ENCODE data around the gene ZDHHC3. TPM values are rescaled to one million over a fixed set of nuclear protein-coding genes. Genes with fewer than 3 reads are reported as not detected.

Gene ZDHHC3
- total RNA-seq, 2 donors from 2014 or later: 20.5 to 50.5 TPM

- no peak for ATAC-seq (replicated peaks)
- no peak overlapping the region for H3K4me3 Mint-ChIP-seq
- H3K27me3 Mint-ChIP-seq: no peaks in the 10 kb centered on the region
- peaks cover 93% of the 10 kb centered on the region for H3K36me3 Mint-ChIP-seq (ENCODE audit: low read depth)
- H3K27ac Mint-ChIP-seq: no peak overlapping the region
- peaks cover 23% of the 10 kb centered on the region for H3K4me1 Mint-ChIP-seq
- H3K9me3 Mint-ChIP-seq: no peaks in the 10 kb centered on the region
These were observed 27.9 kb upstream of the ZDHHC3 start for GRCh38 chr3:45003859-45004258.

GRCh38 chr3:45003406-45003805 lies 27.4 kb upstream of the ZDHHC3 start:
- H3K9me3 Mint-ChIP-seq: no peaks in the 10 kb centered on the region
- no peak overlapping the region for H3K27ac Mint-ChIP-seq
- ATAC-seq (replicated peaks): no peak
- peaks cover 93% of the 10 kb centered on the region for H3K36me3 Mint-ChIP-seq (ENCODE audit: low read depth)
- H3K27me3 Mint-ChIP-seq: no peaks in the 10 kb centered on the region
- H3K4me1 Mint-ChIP-seq: peaks cover 23% of the 10 kb centered on the region
- H3K4me3 Mint-ChIP-seq: no peak overlapping the region

GRCh38 chr3:45002720-45003119 lies 26.7 kb upstream of the ZDHHC3 start:
- peaks cover 93% of the 10 kb centered on the region for H3K36me3 Mint-ChIP-seq (ENCODE audit: low read depth)
- no peak overlapping the region for H3K4me3 Mint-ChIP-seq
- ATAC-seq (replicated peaks): no peak
- peaks cover 18% of the 10 kb centered on the region for H3K4me1 Mint-ChIP-seq
- H3K27ac Mint-ChIP-seq: peak overlapping the region; percentile 56
- no peaks in the 10 kb centered on the region for H3K9me3 Mint-ChIP-seq
- no peaks in the 10 kb centered on the region for H3K27me3 Mint-ChIP-seq

- H3K27ac Mint-ChIP-seq: peak overlapping the region; percentile 56
- no peak overlapping the region for H3K4me3 Mint-ChIP-seq
- H3K27me3 Mint-ChIP-seq: no peaks in the 10 kb centered on the region
- no peak for ATAC-seq (replicated peaks)
- H3K9me3 Mint-ChIP-seq: no peaks in the 10 kb centered on the region
- peaks cover 18% of the 10 kb centered on the region for H3K4me1 Mint-ChIP-seq
- H3K36me3 Mint-ChIP-seq (ENCODE audit: low read depth): peaks cover 93% of the 10 kb centered on the region
These were observed 26.2 kb upstream of the ZDHHC3 start for GRCh38 chr3:45002139-45002660.

GRCh38 chr3:45001738-45002137 lies 25.8 kb upstream of the ZDHHC3 start:
- no peaks in the 10 kb centered on the region for H3K9me3 Mint-ChIP-seq
- H3K27me3 Mint-ChIP-seq: no peaks in the 10 kb centered on the region
- peaks cover 15% of the 10 kb centered on the region for H3K4me1 Mint-ChIP-seq
- no peak for ATAC-seq (replicated peaks)
- H3K27ac Mint-ChIP-seq: no peak overlapping the region
- peaks cover 93% of the 10 kb centered on the region for H3K36me3 Mint-ChIP-seq (ENCODE audit: low read depth)
- H3K4me3 Mint-ChIP-seq: no peak overlapping the region

GRCh38 chr3:45000823-45001222 lies 24.8 kb upstream of the ZDHHC3 start:
- Mint-ChIP-seq H3K9me3 (no peaks in the 10 kb centered on the region), H3K4me1 (peaks cover 23% of the 10 kb centered on the region), H3K27me3 (no peaks in the 10 kb centered on the region), H3K27ac (no peak overlapping the region), H3K4me3 (no peak overlapping the region), H3K36me3 (ENCODE audit: low read depth) (peaks cover 99% of the 10 kb centered on the region)
- no peak for ATAC-seq (replicated peaks)

- Mint-ChIP-seq H3K36me3 (ENCODE audit: low read depth) (peaks cover 99% of the 10 kb centered on the region), H3K4me1 (peaks cover 15% of the 10 kb centered on the region), H3K27me3 (no peaks in the 10 kb centered on the region), H3K4me3 (no peak overlapping the region), H3K9me3 (no peaks in the 10 kb centered on the region), H3K27ac (no peak overlapping the region)
- no peak for ATAC-seq (replicated peaks)
These were observed 23.8 kb upstream of the ZDHHC3 start for GRCh38 chr3:44999782-45000181.

GRCh38 chr3:44996556-44996969 lies 20.6 kb upstream of the ZDHHC3 start:
- Mint-ChIP-seq H3K9me3 (no peaks in the 10 kb centered on the region), H3K36me3 (ENCODE audit: low read depth) (peaks cover 100% of the 10 kb centered on the region), H3K4me3 (peak overlapping the region; percentile 38), H3K27me3 (no peaks in the 10 kb centered on the region), H3K4me1 (peaks cover 27% of the 10 kb centered on the region), H3K27ac (peak overlapping the region; percentile 81)
- peak; percentile 92 for ATAC-seq (replicated peaks)

GRCh38 chr3:44995142-44995770 lies 19.3 kb upstream of the ZDHHC3 start:
- Mint-ChIP-seq H3K4me3 (peak overlapping the region; percentile 38), H3K27me3 (no peaks in the 10 kb centered on the region), H3K36me3 (ENCODE audit: low read depth) (peaks cover 100% of the 10 kb centered on the region), H3K9me3 (no peaks in the 10 kb centered on the region), H3K27ac (peak overlapping the region; percentile 81), H3K4me1 (peaks cover 38% of the 10 kb centered on the region)
- ATAC-seq (replicated peaks): no peak

- no peaks in the 10 kb centered on the region for H3K27me3 Mint-ChIP-seq
- no peak overlapping the region for H3K4me3 Mint-ChIP-seq
- H3K36me3 Mint-ChIP-seq (ENCODE audit: low read depth): peaks cover 100% of the 10 kb centered on the region
- no peaks in the 10 kb centered on the region for H3K9me3 Mint-ChIP-seq
- peak; percentile 40 for ATAC-seq (replicated peaks)
- H3K4me1 Mint-ChIP-seq: peaks cover 46% of the 10 kb centered on the region
- no peak overlapping the region for H3K27ac Mint-ChIP-seq
These were observed 17.7 kb upstream of the ZDHHC3 start for GRCh38 chr3:44993471-44994205.

- H3K4me1 Mint-ChIP-seq: peaks cover 47% of the 10 kb centered on the region
- no peaks in the 10 kb centered on the region for H3K9me3 Mint-ChIP-seq
- H3K27ac Mint-ChIP-seq: peak overlapping the region; percentile 33
- ATAC-seq (replicated peaks): no peak
- peaks cover 94% of the 10 kb centered on the region for H3K36me3 Mint-ChIP-seq (ENCODE audit: low read depth)
- H3K27me3 Mint-ChIP-seq: no peaks in the 10 kb centered on the region
- H3K4me3 Mint-ChIP-seq: no peak overlapping the region
These were observed 16.8 kb upstream of the ZDHHC3 start for GRCh38 chr3:44992555-44993470.

GRCh38 chr3:44991326-44991725 lies 15.4 kb upstream of the ZDHHC3 start:
- Mint-ChIP-seq H3K27ac (peak overlapping the region; percentile 54), H3K27me3 (no peaks in the 10 kb centered on the region), H3K4me3 (peak overlapping the region; percentile 35), H3K36me3 (ENCODE audit: low read depth) (peaks cover 79% of the 10 kb centered on the region), H3K4me1 (peaks cover 42% of the 10 kb centered on the region), H3K9me3 (no peaks in the 10 kb centered on the region)
- ATAC-seq (replicated peaks): no peak

GRCh38 chr3:44989636-44990373 lies 13.8 kb upstream of the ZDHHC3 start:
- ATAC-seq (replicated peaks): no peak
- H3K36me3 Mint-ChIP-seq (ENCODE audit: low read depth): peaks cover 75% of the 10 kb centered on the region
- H3K27me3 Mint-ChIP-seq: no peaks in the 10 kb centered on the region
- no peaks in the 10 kb centered on the region for H3K9me3 Mint-ChIP-seq
- no peak overlapping the region for H3K4me3 Mint-ChIP-seq
- H3K4me1 Mint-ChIP-seq: peaks cover 34% of the 10 kb centered on the region
- no peak overlapping the region for H3K27ac Mint-ChIP-seq

- no peak for ATAC-seq (replicated peaks)
- no peaks in the 10 kb centered on the region for H3K9me3 Mint-ChIP-seq
- H3K27me3 Mint-ChIP-seq: no peaks in the 10 kb centered on the region
- no peak overlapping the region for H3K27ac Mint-ChIP-seq
- peaks cover 29% of the 10 kb centered on the region for H3K4me1 Mint-ChIP-seq
- peaks cover 70% of the 10 kb centered on the region for H3K36me3 Mint-ChIP-seq (ENCODE audit: low read depth)
- H3K4me3 Mint-ChIP-seq: no peak overlapping the region
These were observed 13.2 kb upstream of the ZDHHC3 start for GRCh38 chr3:44989141-44989540.

Data from activated T-helper 17 cell treated with anti-CD3 and anti-CD28 coated beads, Interleukin-2, amount 50 U/mL, for 72 hours (primary cell).